RKO (cell line): ENCODE measurements around the gene KDM2B.
A peak's percentile ranks its signal among the peaks of the same experiment; 100 is the strongest.
"Not testable (repeated sequence)": the region's sequence is repeated elsewhere in the genome, so short reads cannot be mapped to it uniquely, and the experiment has no call there.

Experiments
- DNase-seq: peaks from one replicate; pipeline ENCODE4 v3.0.0-alpha.2; 2016; ENCODE audit warnings: low spot score

The KDM2B gene

GRCh38 chr12:121503395-121503794 is 77.4 kb downstream of the KDM2B start:
- no peak for DNase-seq

- no peak for DNase-seq
Observed at GRCh38 chr12:121501946-121502345, 78.9 kb downstream of the KDM2B start.

- peak; percentile 67 for DNase-seq
Observed at GRCh38 chr12:121499929-121500793, 80.7 kb downstream of the KDM2B start.

GRCh38 chr12:121495746-121496145 is 85.1 kb downstream of the KDM2B start:
- DNase-seq, result no peak

GRCh38 chr12:121494093-121494787 is 86.6 kb downstream of the KDM2B start:
- DNase-seq, result peak; percentile 43

- DNase-seq, result no peak
Observed at GRCh38 chr12:121490401-121491281, 90.2 kb downstream of the KDM2B start.

GRCh38 chr12:121489874-121490273 is 90.9 kb downstream of the KDM2B start:
- no peak for DNase-seq

GRCh38 chr12:121484967-121485366 is 95.9 kb downstream of the KDM2B start:
- DNase-seq, result no peak

- not testable (repeated sequence) for DNase-seq
Observed at GRCh38 chr12:121484564-121484963, 96.3 kb downstream of the KDM2B start.

GRCh38 chr12:121483949-121484348 is 96.9 kb downstream of the KDM2B start:
- DNase-seq, result no peak

GRCh38 chr12:121476477-121476876 is 104.3 kb downstream of the KDM2B start:
- no peak for DNase-seq

GRCh38 chr12:121475279-121475678 is 105.5 kb downstream of the KDM2B start:
- no peak for DNase-seq

- DNase-seq, result no peak
Observed at GRCh38 chr12:121472150-121472905, 108.5 kb downstream of the KDM2B start.

GRCh38 chr12:121470751-121471150 is 110.1 kb downstream of the KDM2B start:
- DNase-seq, result no peak

GRCh38 chr12:121468499-121468801 is 112.4 kb downstream of the KDM2B start:
- no peak for DNase-seq

GRCh38 chr12:121467638-121468498 is 113.0 kb downstream of the KDM2B start:
- no peak for DNase-seq

- DNase-seq, result peak; percentile 87
Observed at GRCh38 chr12:121466794-121467637, 113.8 kb downstream of the KDM2B start.

GRCh38 chr12:121465921-121466793 is 114.7 kb downstream of the KDM2B start:
- DNase-seq, result peak; percentile 13

GRCh38 chr12:121464331-121464730 is 116.5 kb downstream of the KDM2B start:
- DNase-seq, result no peak
